Activated naive CD8-positive, alpha-beta T cell treated with anti-CD3 and anti-CD28 coated beads for 36 hours (primary cell): ENCODE measurements around the gene GPR146. TPM values are rescaled to one million over a fixed set of nuclear protein-coding genes. Genes with fewer than 3 reads are reported as not detected.

ENCODE experiments used
- DNase-seq: peaks from one replicate; pipeline ENCODE4 v3.0.0; 2021
- H3K27ac Mint-ChIP-seq: one replicate; pipeline ENCODE4 v1.8.0; 2022; ENCODE audit warnings: mild to moderate bottlenecking, moderate library complexity, mixed read lengths
- H3K27me3 Mint-ChIP-seq: one replicate; pipeline ENCODE4 v1.8.0; 2022; ENCODE audit warnings: mild to moderate bottlenecking, mixed read lengths
- H3K36me3 Mint-ChIP-seq: one replicate; pipeline ENCODE4 v1.8.0; 2021; ENCODE audit warnings: mild to moderate bottlenecking, mixed read lengths
- H3K4me1 Mint-ChIP-seq: one replicate; pipeline ENCODE4 v1.8.0; 2021; ENCODE audit warnings: mixed read lengths
- H3K4me3 Mint-ChIP-seq: one replicate; pipeline ENCODE4 v1.8.0; 2022; ENCODE audit warnings: mild to moderate bottlenecking, moderate library complexity, mixed read lengths
- H3K9me3 Mint-ChIP-seq: one replicate; pipeline ENCODE4 v1.8.0; 2022; ENCODE audit warnings: mixed read lengths
- total RNA-seq, 2 experiments: library from RNA; stranded (reverse); gene quantifications; one replicate each; pipeline ENCODE4 v1.2.3, GENCODE V29; 2021

The GPR146 gene
- total RNA-seq, 2 experiments from 2014 or later, result 2.4 to 2.8 TPM

GRCh38 chr7:1054861-1055450 is 10.6 kb downstream of the GPR146 start:
- Mint-ChIP-seq H3K4me3 (peak overlapping the region; percentile 65), H3K27ac (no peak overlapping the region), H3K9me3 (no peaks in the 10 kb centered on the region), H3K4me1 (peaks cover 13% of the 10 kb centered on the region), H3K27me3 (no peaks in the 10 kb centered on the region), H3K36me3 (no peaks in the 10 kb centered on the region)
- DNase-seq, result peak; percentile 54

DNA sequence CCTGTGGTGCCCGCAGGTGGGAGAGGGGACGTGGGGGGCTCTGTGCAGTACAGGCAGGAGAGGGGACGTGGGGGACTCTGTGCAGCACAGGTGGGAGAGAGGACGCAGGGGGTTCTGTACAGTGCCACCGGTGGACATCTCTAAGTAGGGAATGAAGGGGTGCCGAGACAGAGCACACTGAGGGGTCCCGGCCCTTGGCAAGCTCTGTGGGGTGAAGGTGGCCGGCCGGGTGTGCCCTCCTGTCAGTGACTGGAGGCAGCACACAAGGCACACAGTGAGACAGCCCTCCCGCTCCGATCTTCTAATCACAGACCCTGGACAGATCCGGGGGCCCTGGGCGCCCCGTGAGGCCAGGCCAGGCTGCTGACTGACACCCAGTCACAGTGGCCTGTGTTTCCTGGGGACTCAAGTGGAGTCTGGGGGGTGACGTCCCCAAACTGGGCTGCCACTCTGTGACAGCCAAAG is 11.2 kb downstream of the GPR146 start:
- H3K27me3 Mint-ChIP-seq, result no peaks in the 10 kb centered on the region
- no peak for DNase-seq
- H3K4me1 Mint-ChIP-seq, result peaks cover 11% of the 10 kb centered on the region
- no peaks in the 10 kb centered on the region for H3K36me3 Mint-ChIP-seq
- H3K27ac Mint-ChIP-seq, result no peak overlapping the region
- peak overlapping the region; percentile 65 for H3K4me3 Mint-ChIP-seq
- no peaks in the 10 kb centered on the region for H3K9me3 Mint-ChIP-seq

DNA sequence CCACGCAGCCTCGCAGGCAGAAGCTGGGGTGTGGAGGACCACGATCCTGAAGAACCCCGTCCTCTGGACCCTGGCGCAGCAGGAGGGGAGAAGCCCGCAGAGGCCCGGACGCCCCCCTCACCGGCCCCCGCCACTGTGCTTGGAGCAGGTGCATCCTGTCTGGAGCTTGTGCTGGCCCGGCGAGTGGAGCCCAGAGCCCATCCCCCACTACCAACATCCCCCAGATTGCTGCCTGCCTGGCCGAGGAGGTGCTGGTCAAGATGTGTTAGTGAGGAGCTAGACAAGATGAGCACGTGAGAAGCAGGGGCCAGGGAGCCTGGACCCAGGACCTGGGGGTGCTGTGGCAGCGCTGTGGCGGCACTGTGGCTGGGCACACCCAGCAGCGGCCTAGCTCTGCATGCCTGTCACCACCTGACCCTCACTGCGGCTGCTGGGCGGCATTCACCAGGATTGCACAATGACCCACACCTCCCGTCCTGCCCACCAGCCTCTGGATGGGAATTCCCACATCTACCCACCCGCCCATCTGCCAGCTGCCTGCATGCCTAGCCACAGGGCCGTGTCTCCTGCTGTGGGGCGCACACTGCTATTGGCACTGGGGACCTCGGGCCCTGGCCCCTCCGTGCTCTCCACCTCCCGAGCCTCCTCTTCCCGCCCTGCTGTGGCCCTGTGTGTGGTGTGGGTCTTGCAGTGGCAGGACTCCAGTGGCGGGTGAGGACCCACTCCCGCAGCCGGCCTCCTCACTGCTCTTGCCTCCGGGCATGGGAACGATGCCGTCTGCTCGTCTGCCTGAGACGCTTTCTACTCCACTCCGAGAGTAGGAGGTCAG is 11.8 kb downstream of the GPR146 start:
- peaks cover 11% of the 10 kb centered on the region for H3K4me1 Mint-ChIP-seq
- no peaks in the 10 kb centered on the region for H3K36me3 Mint-ChIP-seq
- H3K9me3 Mint-ChIP-seq, result no peaks in the 10 kb centered on the region
- H3K4me3 Mint-ChIP-seq, result no peak overlapping the region
- H3K27me3 Mint-ChIP-seq, result no peaks in the 10 kb centered on the region
- no peak overlapping the region for H3K27ac Mint-ChIP-seq
- no peak for DNase-seq

DNA sequence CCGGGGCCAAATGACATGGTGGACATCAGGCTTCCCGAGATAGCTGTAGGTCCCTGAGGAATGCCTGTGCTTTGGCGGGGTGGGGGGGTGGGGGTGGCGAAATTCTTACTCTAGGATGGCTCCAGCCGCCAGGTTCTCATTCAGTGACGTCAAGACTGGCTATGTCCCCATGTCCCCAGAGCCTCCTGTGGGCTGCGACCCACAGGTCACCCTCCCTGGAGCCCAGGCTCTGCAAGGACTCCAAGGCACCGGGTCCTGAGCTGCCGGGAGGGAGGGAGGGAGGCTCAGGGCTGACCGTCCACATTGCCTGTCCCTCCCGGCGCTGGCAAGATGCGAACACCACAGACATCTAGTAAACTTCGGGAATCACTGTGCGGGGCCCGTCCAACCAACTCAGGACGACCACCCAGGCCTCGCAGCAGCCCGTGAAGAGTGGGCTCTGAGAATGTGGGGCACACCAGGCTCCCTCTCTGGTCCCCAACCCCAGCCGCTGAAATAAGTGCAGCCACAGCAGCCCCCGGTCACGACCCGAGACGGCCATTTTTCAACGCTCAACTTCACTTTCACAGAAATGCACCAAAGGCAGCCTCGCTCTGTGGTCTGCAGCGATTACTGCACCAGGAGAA is 12.6 kb downstream of the GPR146 start:
- no peak overlapping the region for H3K27ac Mint-ChIP-seq
- no peak for DNase-seq
- H3K27me3 Mint-ChIP-seq, result no peaks in the 10 kb centered on the region
- peaks cover 11% of the 10 kb centered on the region for H3K4me1 Mint-ChIP-seq
- no peak overlapping the region for H3K4me3 Mint-ChIP-seq
- no peaks in the 10 kb centered on the region for H3K36me3 Mint-ChIP-seq
- H3K9me3 Mint-ChIP-seq, result no peaks in the 10 kb centered on the region

DNA sequence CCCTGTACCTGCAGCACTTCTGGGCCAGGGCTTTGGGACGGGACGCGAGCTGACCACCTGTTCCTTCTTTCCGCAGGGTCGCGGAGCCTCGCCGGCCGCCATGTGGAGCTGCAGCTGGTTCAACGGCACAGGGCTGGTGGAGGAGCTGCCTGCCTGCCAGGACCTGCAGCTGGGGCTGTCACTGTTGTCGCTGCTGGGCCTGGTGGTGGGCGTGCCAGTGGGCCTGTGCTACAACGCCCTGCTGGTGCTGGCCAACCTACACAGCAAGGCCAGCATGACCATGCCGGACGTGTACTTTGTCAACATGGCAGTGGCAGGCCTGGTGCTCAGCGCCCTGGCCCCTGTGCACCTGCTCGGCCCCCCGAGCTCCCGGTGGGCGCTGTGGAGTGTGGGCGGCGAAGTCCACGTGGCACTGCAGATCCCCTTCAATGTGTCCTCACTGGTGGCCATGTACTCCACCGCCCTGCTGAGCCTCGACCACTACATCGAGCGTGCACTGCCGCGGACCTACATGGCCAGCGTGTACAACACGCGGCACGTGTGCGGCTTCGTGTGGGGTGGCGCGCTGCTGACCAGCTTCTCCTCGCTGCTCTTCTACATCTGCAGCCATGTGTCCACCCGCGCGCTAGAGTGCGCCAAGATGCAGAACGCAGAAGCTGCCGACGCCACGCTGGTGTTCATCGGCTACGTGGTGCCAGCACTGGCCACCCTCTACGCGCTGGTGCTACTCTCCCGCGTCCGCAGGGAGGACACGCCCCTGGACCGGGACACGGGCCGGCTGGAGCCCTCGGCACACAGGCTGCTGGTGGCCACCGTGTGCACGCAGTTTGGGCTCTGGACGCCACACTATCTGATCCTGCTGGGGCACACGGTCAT is 13.3 kb downstream of the GPR146 start:
- H3K27me3 Mint-ChIP-seq, result no peaks in the 10 kb centered on the region
- no peak overlapping the region for H3K4me3 Mint-ChIP-seq
- H3K4me1 Mint-ChIP-seq, result peaks cover 11% of the 10 kb centered on the region
- no peaks in the 10 kb centered on the region for H3K9me3 Mint-ChIP-seq
- H3K36me3 Mint-ChIP-seq, result no peaks in the 10 kb centered on the region
- no peak overlapping the region for H3K27ac Mint-ChIP-seq
- no peak for DNase-seq

- H3K36me3 Mint-ChIP-seq, result peaks cover 2% of the 10 kb centered on the region
- no peak overlapping the region for H3K27ac Mint-ChIP-seq
- H3K4me1 Mint-ChIP-seq, result peaks cover 11% of the 10 kb centered on the region
- no peak for DNase-seq
- no peaks in the 10 kb centered on the region for H3K27me3 Mint-ChIP-seq
- H3K9me3 Mint-ChIP-seq, result no peaks in the 10 kb centered on the region
- no peak overlapping the region for H3K4me3 Mint-ChIP-seq
These were observed 14.0 kb downstream of the GPR146 start for GRCh38 chr7:1058311-1058710.

- H3K36me3 Mint-ChIP-seq, result peaks cover 2% of the 10 kb centered on the region
- no peak for DNase-seq
- no peak overlapping the region for H3K27ac Mint-ChIP-seq
- no peaks in the 10 kb centered on the region for H3K27me3 Mint-ChIP-seq
- H3K9me3 Mint-ChIP-seq, result no peaks in the 10 kb centered on the region
- peaks cover 11% of the 10 kb centered on the region for H3K4me1 Mint-ChIP-seq
- no peak overlapping the region for H3K4me3 Mint-ChIP-seq
These were observed 14.5 kb downstream of the GPR146 start for GRCh38 chr7:1058821-1059199.

DNA sequence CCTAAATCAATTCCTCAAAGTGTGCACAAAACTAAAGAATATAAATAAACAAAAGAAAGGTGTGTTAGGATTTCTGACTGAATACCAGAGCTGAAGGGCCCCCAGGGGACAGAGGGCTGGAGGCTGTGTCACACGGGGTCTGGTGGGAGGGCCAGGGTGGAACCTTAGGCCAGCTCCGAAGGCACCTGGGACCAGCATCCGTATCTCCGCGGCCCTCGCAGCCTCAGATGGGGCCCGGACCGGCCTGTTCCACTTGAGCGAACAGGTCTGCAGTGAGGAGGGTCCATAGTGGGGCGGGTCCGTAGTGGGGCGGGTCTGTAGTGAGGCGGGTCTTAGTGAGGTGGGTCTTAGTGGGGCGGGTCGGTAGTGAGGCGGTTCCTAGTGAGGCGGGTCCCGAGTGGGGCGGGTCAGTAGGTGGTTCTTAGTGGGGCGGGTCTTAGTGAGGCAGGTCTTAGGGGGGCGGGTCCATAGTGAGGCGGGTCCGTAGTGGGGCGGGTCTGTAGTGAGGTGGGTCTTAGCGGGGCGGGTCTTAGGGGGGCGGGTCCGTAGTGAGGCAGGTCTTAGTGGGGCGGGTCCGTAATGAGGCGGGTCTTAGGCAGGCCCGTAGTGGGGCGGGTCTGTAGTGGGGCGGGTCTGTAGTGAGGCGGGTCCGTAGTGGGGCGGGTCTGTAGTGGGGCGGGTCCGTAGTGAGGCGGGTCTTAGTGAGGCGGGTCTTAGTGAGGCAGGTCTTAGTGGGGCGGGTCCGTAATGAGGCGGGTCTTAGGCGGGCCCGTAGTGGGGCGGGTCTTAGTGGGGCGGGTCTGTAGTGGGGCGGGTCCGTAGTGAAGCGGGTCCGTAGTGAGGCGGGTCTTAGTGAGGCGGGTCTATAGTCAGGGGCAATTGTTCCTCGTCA is 15.1 kb downstream of the GPR146 start:
- Mint-ChIP-seq H3K27me3 (no peaks in the 10 kb centered on the region), H3K4me1 (peaks cover 11% of the 10 kb centered on the region), H3K9me3 (no peaks in the 10 kb centered on the region), H3K4me3 (no peak overlapping the region), H3K36me3 (peaks cover 2% of the 10 kb centered on the region), H3K27ac (no peak overlapping the region)
- no peak for DNase-seq

- no peak for DNase-seq
- H3K9me3 Mint-ChIP-seq, result no peaks in the 10 kb centered on the region
- H3K4me3 Mint-ChIP-seq, result no peak overlapping the region
- H3K4me1 Mint-ChIP-seq, result peaks cover 7% of the 10 kb centered on the region
- H3K36me3 Mint-ChIP-seq, result peaks cover 2% of the 10 kb centered on the region
- H3K27me3 Mint-ChIP-seq, result no peaks in the 10 kb centered on the region
- no peak overlapping the region for H3K27ac Mint-ChIP-seq
These were observed 16.1 kb downstream of the GPR146 start for GRCh38 chr7:1060315-1061072.

GRCh38 chr7:1061180-1061579 is 16.8 kb downstream of the GPR146 start:
- Mint-ChIP-seq H3K27ac (no peak overlapping the region), H3K36me3 (peaks cover 2% of the 10 kb centered on the region), H3K4me3 (no peak overlapping the region), H3K4me1 (peaks cover 8% of the 10 kb centered on the region), H3K27me3 (no peaks in the 10 kb centered on the region), H3K9me3 (no peaks in the 10 kb centered on the region)
- no peak for DNase-seq

DNA sequence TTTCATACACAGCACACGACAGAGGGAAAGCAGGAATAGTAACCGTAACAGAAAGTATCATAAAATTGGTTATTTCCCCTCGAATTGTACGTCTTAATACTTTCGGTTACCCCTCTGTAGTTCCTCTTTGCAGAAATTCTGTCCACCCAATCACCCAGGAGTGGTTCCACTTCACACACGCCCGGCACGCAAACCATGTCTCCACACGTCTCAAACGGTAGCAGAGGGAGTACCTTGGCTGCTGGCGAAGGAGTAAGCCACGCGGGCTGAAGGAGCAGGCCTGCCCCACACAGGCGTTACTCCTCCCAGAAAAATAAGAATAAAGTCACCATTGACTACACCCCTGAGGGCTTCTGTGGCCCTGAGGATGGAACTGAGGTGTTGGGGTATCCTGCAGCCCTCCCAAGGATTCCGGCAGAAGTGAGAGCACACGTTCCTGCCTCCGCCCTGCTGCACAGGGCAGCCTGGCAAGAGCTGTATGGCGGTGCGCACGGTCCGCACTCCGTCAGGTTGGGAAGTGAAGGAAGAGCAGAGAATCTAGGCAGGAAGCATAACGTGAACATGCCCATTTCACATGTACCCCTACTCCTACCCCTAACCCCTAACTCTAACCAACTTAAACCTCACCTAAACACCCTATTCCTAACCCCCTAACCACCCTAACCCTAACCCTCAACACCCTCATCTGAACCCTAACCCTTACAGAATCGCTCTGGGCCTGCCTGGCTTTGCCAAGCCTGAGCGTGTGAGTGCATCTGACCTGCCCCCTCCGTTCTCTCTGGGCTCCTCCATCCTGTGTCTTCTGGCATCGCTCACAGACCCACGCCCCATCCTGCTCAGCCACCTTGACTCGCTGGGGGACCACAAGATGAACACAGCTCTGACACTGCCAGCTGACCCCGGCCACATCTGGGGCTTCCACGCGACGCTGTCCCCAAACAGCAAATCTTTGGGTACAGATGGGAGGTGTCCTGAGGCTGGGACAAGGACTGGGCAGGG is 18.2 kb downstream of the GPR146 start:
- Mint-ChIP-seq H3K36me3 (peaks cover 2% of the 10 kb centered on the region), H3K4me3 (no peak overlapping the region), H3K4me1 (peaks cover 6% of the 10 kb centered on the region), H3K27ac (no peak overlapping the region), H3K9me3 (no peaks in the 10 kb centered on the region), H3K27me3 (no peaks in the 10 kb centered on the region)
- no peak for DNase-seq

DNA sequence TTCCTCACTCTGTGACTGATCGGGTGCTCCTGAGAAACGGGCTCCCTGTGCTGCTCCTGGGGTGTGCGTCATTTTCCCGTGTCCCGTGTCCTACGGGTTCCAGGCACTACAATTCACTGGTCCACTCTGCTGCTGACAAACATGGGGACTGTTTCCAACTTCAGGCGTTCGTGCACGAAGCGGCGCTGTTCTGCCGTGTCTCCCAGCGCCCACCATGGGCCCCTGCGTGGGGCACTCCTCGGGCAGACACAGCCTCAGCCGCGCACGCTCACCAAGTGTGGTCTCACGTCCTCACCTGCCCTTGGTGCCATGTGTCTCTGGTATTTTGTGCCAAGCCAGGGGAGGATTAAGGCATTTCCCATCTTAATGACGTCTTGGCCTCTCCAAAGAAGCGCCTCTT is 19.0 kb downstream of the GPR146 start:
- Mint-ChIP-seq H3K27me3 (no peaks in the 10 kb centered on the region), H3K9me3 (no peaks in the 10 kb centered on the region), H3K27ac (no peak overlapping the region), H3K4me3 (no peak overlapping the region), H3K4me1 (peaks cover 6% of the 10 kb centered on the region), H3K36me3 (peaks cover 2% of the 10 kb centered on the region)
- DNase-seq, result no peak

DNA sequence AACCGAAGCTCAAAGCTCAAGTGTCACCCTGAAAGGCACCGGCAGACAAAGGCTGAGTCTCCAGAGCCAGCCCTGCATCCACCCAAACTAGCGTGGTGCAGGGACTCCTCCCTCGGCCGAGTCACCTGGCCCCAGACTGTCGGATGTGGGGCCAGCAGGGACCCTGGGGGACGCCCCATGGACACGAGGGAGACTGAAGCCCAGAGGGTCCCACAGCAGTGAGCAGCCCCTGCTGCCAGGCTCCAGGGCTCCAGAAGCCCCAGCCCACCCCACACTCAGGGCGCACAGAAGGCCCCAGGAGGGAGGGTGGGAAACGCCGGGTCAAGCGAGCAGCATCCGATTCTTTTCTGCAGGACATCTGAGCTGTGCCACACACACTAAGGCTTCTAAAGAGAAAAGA is 20.2 kb downstream of the GPR146 start:
- Mint-ChIP-seq H3K36me3 (peaks cover 2% of the 10 kb centered on the region), H3K27me3 (no peaks in the 10 kb centered on the region), H3K9me3 (no peaks in the 10 kb centered on the region), H3K27ac (no peak overlapping the region), H3K4me1 (peaks cover 6% of the 10 kb centered on the region), H3K4me3 (no peak overlapping the region)
- DNase-seq, result no peak
